ENCODE data around the gene IFI35.
A peak's percentile ranks its signal among the peaks of the same experiment; 100 is the strongest.

IFI35 gene

GRCh38 chr17:43028221-43028861, 21.8 kb downstream of the IFI35 start (continued):
- TF ChIP-seq ARNTL (CRISPR knock-in tag; IDR thresholded peaks at IDR 0.05; ENCODE audit: borderline replicate concordance, low read depth) = no peak
- no peak for TF ChIP-seq ZNF70 (CRISPR knock-in tag; IDR thresholded peaks at IDR 0.05)
- no peak for TF ChIP-seq CSDC2 (CRISPR knock-in tag; IDR thresholded peaks at IDR 0.05)

GRCh38 chr17:43030137-43030767, 23.7 kb downstream of the IFI35 start:
- TF ChIP-seq CSRNP3 (CRISPR knock-in tag; IDR thresholded peaks at IDR 0.05) = no peak
- TF ChIP-seq CSDC2 (CRISPR knock-in tag; IDR thresholded peaks at IDR 0.05) = no peak
- TF ChIP-seq ZNF8 (CRISPR knock-in tag; IDR thresholded peaks at IDR 0.05) = no peak
- TF ChIP-seq CREB5 (CRISPR knock-in tag; IDR thresholded peaks at IDR 0.05; ENCODE audit: low read depth) = no peak
- peak; percentile 51; the same call in 1 of the 2 replicates for TF ChIP-seq ZFP3 (CRISPR knock-in tag; IDR thresholded peaks at IDR 0.05)
- no peak for ATAC-seq

- TF ChIP-seq CSDC2 (CRISPR knock-in tag; IDR thresholded peaks at IDR 0.05) (no peak), CSRNP3 (CRISPR knock-in tag; IDR thresholded peaks at IDR 0.05) (no peak), TOX (CRISPR knock-in tag; IDR thresholded peaks at IDR 0.05; ENCODE audit: borderline replicate concordance) (no peak), PATZ1 (CRISPR knock-in tag; IDR thresholded peaks at IDR 0.05; ENCODE audit: borderline replicate concordance) (no peak), ZFP30 (CRISPR knock-in tag; IDR thresholded peaks at IDR 0.05) (no peak), RARB (CRISPR knock-in tag; IDR thresholded peaks at IDR 0.05) (no peak), SNAI2 (CRISPR knock-in tag; IDR thresholded peaks at IDR 0.05) (no peak), ZNF70 (CRISPR knock-in tag; IDR thresholded peaks at IDR 0.05) (no peak), OSR1 (CRISPR knock-in tag; IDR thresholded peaks at IDR 0.05) (no peak), PPARA (CRISPR knock-in tag; IDR thresholded peaks at IDR 0.05; ENCODE audit: borderline replicate concordance) (no peak), BACH2 (CRISPR knock-in tag; IDR thresholded peaks at IDR 0.05; ENCODE audit: borderline replicate concordance) (no peak), POU6F1 (CRISPR knock-in tag; IDR thresholded peaks at IDR 0.05; ENCODE audit: borderline replicate concordance, low read depth) (no peak)
- no peak for ATAC-seq
Measured at GRCh38 chr17:43031666-43032065, 25.1 kb downstream of the IFI35 start.

- peak; percentile 41; the same call in 2 of the 3 replicates for ATAC-seq
- no peak for TF ChIP-seq BACH2 (CRISPR knock-in tag; IDR thresholded peaks at IDR 0.05; ENCODE audit: borderline replicate concordance)
- no peak for TF ChIP-seq CREB5 (CRISPR knock-in tag; IDR thresholded peaks at IDR 0.05; ENCODE audit: low read depth)
- TF ChIP-seq CSRNP3 (CRISPR knock-in tag; IDR thresholded peaks at IDR 0.05) = no peak
- no peak for TF ChIP-seq ISL1 (CRISPR knock-in tag; IDR thresholded peaks at IDR 0.05)
- TF ChIP-seq OSR1 (CRISPR knock-in tag; IDR thresholded peaks at IDR 0.05) = no peak
- TF ChIP-seq RARB (CRISPR knock-in tag; IDR thresholded peaks at IDR 0.05) = no peak
- TF ChIP-seq PATZ1 (CRISPR knock-in tag; IDR thresholded peaks at IDR 0.05; ENCODE audit: borderline replicate concordance) = no peak
- no peak for TF ChIP-seq ZFP3 (CRISPR knock-in tag; IDR thresholded peaks at IDR 0.05)
- no peak for TF ChIP-seq TCF4 (CRISPR knock-in tag; IDR thresholded peaks at IDR 0.05; ENCODE audit: borderline replicate concordance)
- no peak for TF ChIP-seq SNAI2 (CRISPR knock-in tag; IDR thresholded peaks at IDR 0.05)
- no peak for TF ChIP-seq ZNF70 (CRISPR knock-in tag; IDR thresholded peaks at IDR 0.05)
- no peak for TF ChIP-seq ESRRG (CRISPR knock-in tag; IDR thresholded peaks at IDR 0.05)
Measured at GRCh38 chr17:43033948-43034881, 27.6 kb downstream of the IFI35 start.

All from SK-N-SH treated with all-trans-retinoic acid at 6 μM for 48 hours (cell line).